ENCODE measurements around the gene CCDC61.

DNA sequence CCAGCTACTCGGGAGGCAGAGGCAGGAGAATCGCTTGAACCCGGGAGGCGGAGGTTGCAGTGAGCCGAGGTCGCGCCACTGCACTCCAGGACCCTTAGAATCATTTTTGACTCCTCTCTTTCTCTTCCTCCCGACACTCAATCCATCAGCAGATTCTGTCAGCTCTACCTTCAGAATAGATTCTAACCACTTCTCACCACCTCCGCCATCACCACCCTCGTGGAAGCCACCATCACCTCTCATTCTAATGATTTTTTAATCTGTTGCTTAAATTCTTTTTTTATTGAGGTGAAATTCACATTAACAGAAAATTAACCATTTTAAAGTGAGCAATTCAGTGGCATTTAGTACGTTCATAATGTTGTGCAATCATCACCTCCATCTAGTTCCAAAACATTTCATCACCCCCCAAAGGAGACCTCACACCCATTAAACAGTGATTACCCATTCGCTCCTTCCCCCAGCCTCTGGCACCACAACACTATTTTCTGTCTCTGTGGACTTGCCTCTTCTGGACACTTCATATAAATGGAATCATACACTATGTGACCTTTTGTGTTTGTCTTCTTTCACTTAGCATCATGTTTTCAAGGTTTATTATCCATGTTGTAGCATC, 5.0 kb upstream of the CCDC61 start:
- TF ChIP-seq EZH2 (IDR thresholded peaks at IDR 0.05) (no peak), POLR2AphosphoS5 (IDR thresholded peaks at IDR 0.05; ENCODE audit: borderline replicate concordance, low read depth, low read length) (no peak)
